ENCODE data around the gene PLGRKT.

The PLGRKT gene

GRCh38 chr9:5310851-5311250 lies 126.9 kb downstream of the PLGRKT start:
- DNase-seq (ENCODE audit: low read depth) = no peak

All from HS-5 (cell line).